ENCODE measurements around the gene LRFN5.
"Not testable (repeated sequence)": the region's sequence is repeated elsewhere in the genome, so short reads cannot be mapped to it uniquely, and the experiment has no call there.

LRFN5 gene

GRCh38 chr14:41878321-41878720, 271.6 kb downstream of the LRFN5 start:
- DNase-seq (ENCODE audit: low read depth), result no peak
- no peak for TF ChIP-seq CTCF (IDR thresholded peaks at IDR 0.05; ENCODE audit: low read length, missing control alignments)
- H3K4me3 ChIP-seq (replicated peaks; ENCODE audit: low read depth, low read length), result no peak overlapping the region

DNA sequence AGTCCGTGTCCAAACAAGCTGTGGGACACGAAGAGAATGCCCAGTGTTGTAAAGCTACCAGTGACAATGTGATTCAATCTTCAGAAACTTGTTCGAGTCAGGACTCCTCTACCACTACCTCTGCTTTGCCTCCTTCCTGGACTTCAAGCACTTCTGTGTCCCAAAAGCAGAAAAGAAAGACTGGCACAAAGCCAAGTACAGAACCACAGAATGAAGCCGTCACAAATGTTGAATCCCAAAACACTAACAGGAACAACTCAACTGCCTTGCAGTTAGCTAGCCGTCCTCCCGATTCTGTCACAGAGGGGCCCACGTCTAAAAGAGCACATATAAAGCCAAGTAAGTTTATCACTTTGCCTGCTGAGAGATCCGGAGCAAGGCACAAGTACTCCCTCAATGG, 284.9 kb downstream of the LRFN5 start:
- H3K4me3 ChIP-seq (replicated peaks; ENCODE audit: low read depth, low read length), result no peak overlapping the region
- no peak for TF ChIP-seq CTCF (IDR thresholded peaks at IDR 0.05; ENCODE audit: low read length, missing control alignments)
- no peak for DNase-seq (ENCODE audit: low read depth)

GRCh38 chr14:41899416-41899815, 292.7 kb downstream of the LRFN5 start:
- no peak for TF ChIP-seq CTCF (IDR thresholded peaks at IDR 0.05; ENCODE audit: low read length, missing control alignments)
- peak; percentile 23 for DNase-seq (ENCODE audit: low read depth)
- no peak overlapping the region for H3K4me3 ChIP-seq (replicated peaks; ENCODE audit: low read depth, low read length)

GRCh38 chr14:41900644-41901043, 294.0 kb downstream of the LRFN5 start:
- no peak for DNase-seq (ENCODE audit: low read depth)
- no peak for TF ChIP-seq CTCF (IDR thresholded peaks at IDR 0.05; ENCODE audit: low read length, missing control alignments)
- H3K4me3 ChIP-seq (replicated peaks; ENCODE audit: low read depth, low read length), result no peak overlapping the region

DNA sequence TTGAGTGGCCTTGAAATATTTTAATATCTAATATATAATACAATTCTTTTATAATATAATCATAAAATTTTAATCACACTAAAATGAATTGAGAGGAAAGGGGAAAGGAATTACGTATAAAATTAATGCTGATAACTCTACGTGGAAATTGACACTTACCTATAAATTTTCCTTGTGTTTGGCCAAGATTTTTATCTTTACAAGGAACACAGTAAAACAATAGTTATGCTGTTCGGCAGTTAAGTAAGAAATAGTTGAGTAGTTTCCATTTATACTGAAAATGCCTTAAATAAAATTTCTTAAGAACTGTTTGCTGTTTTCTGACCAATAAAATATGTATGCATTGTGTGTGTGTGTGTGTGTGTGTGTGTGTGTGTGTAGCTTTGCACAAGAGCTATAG, 294.4 kb downstream of the LRFN5 start:
- H3K4me3 ChIP-seq (replicated peaks; ENCODE audit: low read depth, low read length), result no peak overlapping the region
- DNase-seq (ENCODE audit: low read depth), result no peak
- TF ChIP-seq CTCF (IDR thresholded peaks at IDR 0.05; ENCODE audit: low read length, missing control alignments), result no peak

DNA sequence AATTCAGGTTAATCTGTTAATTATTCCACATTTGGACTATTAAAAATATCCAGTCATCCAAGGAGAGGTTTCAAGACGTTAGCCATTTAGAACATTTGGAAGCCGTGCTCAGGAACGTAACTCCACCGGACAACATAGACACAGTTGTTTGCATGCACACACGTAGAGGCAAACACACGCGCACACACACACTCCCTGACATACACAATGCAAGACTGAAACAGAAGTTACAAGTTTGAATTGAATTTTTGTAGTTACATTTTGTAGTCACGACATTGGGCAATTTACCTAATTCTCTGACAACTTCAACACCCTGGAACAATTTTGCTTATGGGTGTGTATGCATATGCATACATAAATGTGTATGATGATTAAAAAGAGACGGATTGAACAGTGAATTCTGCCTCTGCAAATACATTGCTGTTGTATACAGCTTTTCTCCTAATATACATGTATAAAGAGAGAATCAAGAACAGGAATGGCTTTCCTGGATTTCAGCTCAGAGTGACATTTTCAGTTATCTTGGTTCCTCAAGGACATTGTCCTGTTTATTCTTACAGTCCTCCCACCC, 298.8 kb downstream of the LRFN5 start:
- no peak for TF ChIP-seq CTCF (IDR thresholded peaks at IDR 0.05; ENCODE audit: low read length, missing control alignments)
- H3K4me3 ChIP-seq (replicated peaks; ENCODE audit: low read depth, low read length), result no peak overlapping the region
- no peak for DNase-seq (ENCODE audit: low read depth)

DNA sequence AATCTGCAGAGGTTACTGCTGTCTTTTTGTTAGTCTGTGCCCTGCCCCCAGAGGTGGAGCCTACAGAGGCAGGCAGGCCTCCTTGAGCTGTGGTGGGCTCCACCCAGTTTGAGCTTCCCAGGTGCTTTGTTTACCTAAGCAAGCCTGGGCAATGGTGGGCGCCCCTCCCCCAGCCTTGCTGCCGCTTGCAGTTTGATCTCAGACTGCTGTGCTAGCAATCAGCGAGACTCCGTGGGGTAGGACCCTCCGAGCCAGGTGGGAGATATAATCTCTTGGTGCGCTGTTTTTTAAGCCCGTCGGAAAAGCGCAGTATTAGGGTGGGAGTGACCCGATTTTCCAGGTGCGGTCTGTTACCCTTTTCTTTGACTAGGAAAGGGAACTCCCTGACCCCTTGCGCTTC, 304.5 kb downstream of the LRFN5 start:
- not testable (repeated sequence) for DNase-seq (ENCODE audit: low read depth); H3K4me3 ChIP-seq (replicated peaks; ENCODE audit: low read depth, low read length)
